GM18907 (cell line): ENCODE data around the gene STK32C.
"Not testable (repeated sequence)": the region's sequence is repeated elsewhere in the genome, so short reads cannot be mapped to it uniquely, and the experiment has no call there.

Experiments
- ATAC-seq: cut with Tn5 transposase; IDR thresholded peaks from one replicate; pipeline ENCODE4 v1.9.1; 2021; ENCODE audit warnings: mild to moderate bottlenecking, moderate library complexity; ENCODE audit not compliant: unreplicated experiment

Gene STK32C

GRCh38 chr10:132319853-132320653, 12.3 kb upstream of the STK32C start:
- ATAC-seq = peak; percentile 98

- ATAC-seq = not testable (repeated sequence)
Observed at GRCh38 chr10:132317477-132317876, 9.7 kb upstream of the STK32C start.

DNA sequence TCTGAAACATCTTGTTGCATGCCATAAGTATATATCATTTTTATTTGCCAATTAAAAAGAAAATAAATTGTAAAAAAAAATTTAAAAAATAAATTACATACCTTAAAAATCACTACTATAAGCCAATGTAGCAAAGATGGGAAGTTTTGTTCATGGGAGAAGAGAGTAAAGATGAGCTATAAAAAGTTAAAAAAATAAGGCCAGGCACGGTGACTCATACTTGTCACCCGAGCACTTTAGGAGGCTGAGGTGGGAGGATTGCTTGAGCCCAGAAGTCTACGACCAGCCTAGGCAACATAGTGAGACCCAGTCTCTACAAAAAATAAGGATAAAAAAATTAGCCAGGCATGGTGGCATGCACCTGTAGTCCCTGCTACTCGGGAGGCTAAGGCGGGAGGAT, 8.4 kb upstream of the STK32C start:
- ATAC-seq = no peak

DNA sequence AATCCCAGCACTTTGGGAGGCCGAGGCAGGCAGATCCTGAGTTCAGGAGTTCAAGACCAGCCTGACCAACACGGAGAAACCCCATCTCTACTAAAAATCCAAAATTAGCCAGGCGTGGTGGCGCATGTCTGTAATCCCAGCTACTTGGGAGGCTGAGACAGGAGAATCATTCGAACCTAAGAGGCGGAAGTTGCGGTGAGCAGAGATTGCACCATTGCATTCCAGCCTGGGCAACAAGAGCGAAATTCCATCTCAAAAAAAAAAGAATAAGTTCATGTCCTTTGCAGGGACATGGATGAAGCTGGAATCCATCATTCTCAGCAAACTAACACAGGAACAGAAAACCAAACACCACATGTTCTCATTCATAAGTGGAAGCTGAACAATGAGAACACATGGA, 7.1 kb upstream of the STK32C start:
- not testable (repeated sequence) for ATAC-seq

DNA sequence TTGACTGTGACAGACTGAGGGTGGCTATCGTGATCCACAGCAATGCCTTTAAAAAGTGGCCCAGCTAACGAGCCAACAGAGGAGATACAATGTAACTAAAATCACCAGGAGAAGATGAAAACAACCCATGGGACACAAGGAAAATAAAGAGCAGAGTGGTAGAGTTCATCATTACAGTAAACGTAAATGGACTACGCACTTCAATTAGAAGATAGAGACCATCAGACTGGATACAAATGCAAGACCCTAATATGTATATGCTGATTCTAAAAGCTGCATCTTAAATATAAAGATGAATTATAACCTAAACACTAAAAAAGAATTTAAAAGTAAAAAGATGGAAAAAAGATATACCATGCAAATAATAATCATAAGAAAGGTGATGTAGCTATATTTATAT, 6.6 kb upstream of the STK32C start:
- no peak for ATAC-seq

- no peak for ATAC-seq
Observed at GRCh38 chr10:132313865-132314264, 6.1 kb upstream of the STK32C start.

- ATAC-seq = no peak
Observed at GRCh38 chr10:132313305-132313704, 5.6 kb upstream of the STK32C start.

DNA sequence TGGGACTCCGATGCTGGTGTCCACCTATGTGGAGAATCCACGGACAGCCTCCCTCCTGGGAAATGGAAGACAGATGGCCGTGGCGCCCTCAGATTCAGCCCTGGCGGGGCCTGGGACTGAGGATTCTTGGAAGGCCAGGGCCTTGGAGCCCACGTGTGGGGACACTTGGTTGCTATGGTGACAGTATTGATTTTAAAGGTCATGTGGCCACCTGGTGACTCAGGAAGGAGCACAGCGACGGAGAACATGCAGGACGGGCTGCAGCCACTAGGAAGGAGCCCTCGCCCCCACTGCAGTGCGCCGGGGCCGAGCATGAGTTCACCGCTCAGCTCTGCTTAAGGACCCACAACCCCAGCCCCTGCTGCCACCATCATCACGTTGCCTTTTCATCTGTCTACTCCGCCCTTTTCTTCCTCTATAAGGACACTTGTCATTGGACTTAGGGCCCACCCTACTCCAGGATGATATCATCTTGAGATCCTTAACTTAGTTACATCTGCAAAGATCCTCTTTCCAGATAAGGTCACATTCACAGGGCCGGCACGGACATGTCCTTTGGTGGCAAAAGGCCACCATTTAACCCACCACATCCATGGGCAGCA, 3.7 kb upstream of the STK32C start:
- no peak for ATAC-seq

- no peak for ATAC-seq
Observed at GRCh38 chr10:132310701-132311337, 3.1 kb upstream of the STK32C start.

DNA sequence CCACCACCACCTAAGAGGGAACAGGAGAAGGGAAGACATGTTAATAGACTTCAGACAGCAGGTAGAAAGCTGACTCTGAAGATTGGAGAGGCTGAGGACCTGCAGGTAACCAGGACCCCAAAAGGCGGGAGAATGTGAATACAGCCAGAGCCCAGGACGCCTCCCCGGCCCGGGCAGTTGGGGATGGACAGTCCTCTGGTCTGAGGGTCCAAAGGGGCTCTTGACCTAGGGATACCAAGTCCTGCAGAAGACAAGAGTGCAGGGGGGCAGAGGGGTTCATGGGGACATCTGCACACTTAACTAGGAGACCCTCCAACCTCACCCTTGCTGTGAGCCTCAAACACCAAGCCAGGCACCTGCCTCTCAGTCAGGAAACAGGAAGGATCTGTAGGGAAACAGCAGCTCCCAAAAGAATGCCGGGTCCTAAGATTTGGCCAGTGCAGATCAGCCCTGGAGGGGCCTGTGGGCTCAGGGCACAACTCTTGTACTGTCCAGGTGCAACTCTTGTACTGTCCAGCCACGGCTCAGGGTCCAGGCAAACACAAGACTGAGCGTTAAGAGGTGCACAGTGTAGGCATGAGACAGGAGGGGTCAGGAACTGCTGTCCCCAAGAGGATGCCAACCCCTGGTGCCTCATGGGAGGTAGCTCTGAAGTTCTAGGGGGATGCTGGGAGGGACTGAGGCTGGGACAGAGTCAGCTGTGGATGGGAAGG, 2.3 kb upstream of the STK32C start:
- ATAC-seq = no peak

DNA sequence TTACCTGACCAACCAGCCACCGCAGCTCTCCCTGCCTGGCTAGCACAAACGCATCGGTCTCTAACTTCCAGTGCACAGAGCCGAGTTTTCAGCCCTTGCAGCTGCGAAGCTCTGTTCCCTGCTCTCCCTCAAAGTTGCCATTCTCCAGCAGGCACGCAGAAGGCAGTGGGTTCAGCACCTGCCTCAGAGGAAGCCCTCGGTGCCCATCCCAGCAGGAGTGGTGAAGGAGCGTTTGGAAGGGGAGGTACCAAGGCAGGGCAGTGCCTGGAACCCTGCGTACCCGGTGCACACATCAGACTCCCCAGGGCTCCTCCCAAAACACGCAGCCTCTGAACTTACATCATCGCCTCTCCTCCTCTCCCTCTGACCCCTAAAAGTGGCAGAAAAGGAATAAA, 1.7 kb upstream of the STK32C start:
- no peak for ATAC-seq

GRCh38 chr10:132308587-132309470, 1.1 kb upstream of the STK32C start:
- peak; percentile 7 for ATAC-seq

GRCh38 chr10:132306864-132307751, 642 bp downstream of the STK32C start:
- ATAC-seq = peak; percentile 22

DNA sequence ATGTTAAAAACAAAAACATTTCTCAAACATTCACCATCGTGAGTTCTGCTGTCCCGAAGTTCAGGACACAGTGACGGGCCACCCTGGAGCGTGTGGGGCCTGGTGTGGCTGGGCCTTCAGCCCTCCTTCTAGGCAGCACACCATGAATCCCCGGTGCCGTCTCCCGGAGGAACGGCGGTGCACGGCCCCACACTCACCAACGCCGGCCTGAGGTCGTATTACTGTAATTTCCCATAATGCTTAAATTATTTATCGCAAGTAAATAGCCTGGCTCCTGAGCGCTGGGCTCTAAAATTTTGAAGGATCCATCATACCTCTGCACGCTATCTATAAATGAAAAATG, 1.4 kb downstream of the STK32C start:
- no peak for ATAC-seq

DNA sequence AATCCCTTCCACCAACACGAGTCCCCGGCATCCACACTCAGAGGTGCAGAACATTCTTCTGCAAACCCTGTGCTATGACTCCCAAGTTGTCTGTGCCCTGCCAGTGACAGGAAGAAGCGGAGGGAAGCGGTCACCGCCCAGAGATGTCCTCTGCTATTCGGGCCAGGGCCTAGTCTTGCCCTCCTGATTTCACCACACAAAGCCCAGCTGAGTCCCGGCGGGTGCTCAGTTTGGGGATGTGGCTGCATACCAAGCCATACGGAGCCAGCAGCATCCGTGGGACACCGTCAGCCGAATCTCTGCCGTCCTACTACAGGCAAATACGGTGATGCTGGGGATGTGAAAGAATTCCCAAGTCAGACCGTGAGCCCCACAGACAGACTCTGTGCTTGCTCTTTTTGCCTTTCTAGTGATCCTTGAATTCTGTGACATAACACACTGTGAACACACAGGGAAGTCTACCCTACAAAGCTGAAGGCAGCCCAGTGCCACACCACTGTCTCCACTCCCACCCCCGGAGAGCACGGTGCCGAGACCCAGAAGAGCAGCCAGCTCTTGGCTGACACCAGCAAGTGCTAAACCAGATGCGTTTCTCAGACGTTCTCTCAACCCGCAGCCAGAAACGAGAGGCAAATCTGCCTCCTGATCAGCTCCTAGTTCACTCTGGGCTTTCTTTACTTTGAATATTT, 2.0 kb downstream of the STK32C start:
- ATAC-seq = no peak

GRCh38 chr10:132304756-132305509, 2.8 kb downstream of the STK32C start:
- ATAC-seq = no peak

- ATAC-seq = no peak
Observed at GRCh38 chr10:132303361-132304115, 4.2 kb downstream of the STK32C start.
